ENCODE measurements around the gene NADSYN1. TPM values are rescaled to one million over a fixed set of nuclear protein-coding genes. Genes with fewer than 3 reads are reported as not detected.
"Not testable (repeated sequence)": the region's sequence is repeated elsewhere in the genome, so short reads cannot be mapped to it uniquely, and the experiment has no call there.

Gene NADSYN1
- total RNA-seq, 1 donor from 2014 or later = 67.7 TPM

- no peak for ATAC-seq
Observed at GRCh38 chr11:71527576-71528210, 74.7 kb downstream of the NADSYN1 start.

GRCh38 chr11:71530602-71531001, 77.6 kb downstream of the NADSYN1 start:
- ATAC-seq = no peak

- no peak for ATAC-seq
Observed at GRCh38 chr11:71532036-71532610, 79.1 kb downstream of the NADSYN1 start.

DNA sequence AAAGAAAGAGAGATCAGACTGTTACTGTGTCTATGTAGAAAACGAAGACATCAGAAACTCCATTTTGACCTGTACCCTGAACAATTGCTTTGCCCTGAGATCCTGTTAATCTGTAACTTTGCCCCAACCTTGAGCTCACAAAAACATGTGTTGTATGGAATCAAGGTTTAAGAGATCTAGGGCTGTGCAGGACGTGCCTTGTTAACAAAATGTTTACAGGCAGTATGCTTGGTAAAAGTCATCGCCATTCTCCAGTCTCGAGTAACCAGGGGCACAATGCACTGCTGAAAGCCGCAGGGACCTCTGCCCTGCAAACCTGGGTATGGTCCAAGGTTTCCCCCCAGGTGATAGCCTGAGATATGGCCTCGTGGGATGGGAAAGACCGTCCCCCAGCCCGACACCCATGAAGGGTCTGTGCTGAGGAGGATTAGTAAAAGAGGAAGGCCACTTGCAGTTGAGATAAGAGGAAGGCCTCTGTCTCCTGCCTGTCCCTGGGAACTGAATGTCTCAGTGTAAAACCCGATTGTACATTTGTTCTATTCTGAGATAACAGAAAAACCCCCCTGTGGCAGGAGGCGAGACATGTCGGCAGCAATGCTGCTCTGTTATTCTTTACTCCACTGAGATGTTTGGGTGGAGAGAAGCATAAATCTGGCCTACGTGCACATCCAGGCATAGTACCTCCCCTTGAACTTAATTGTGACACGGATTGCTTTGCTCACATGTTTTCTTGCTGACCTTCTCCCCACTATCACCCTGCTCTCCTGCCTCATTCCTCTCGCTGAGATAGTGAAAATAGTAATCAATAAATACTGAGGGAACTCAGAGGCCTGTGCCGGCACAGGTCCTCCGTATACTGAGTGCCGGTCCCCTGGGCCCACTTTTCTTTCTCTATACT, 82.0 kb downstream of the NADSYN1 start:
- not testable (repeated sequence) for ATAC-seq

DNA sequence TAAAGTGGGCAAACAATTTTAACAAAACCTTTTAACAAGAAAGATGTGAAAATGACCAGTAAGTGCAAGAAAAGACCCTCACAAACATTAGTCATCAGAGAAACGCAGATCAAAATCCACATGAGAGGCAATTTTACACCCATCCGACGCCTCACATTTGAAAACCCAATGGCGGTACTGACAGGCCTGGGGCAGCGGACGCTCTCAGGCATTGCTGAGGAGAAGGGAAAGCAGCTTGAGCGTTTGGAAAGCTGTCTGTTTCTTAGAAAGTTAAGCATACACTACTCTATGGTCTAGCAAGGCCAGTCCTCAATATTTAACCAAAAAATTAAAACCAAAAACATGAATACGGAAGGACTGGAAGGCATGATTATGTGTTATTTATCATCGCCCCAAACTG, 82.8 kb downstream of the NADSYN1 start:
- no peak for ATAC-seq

DNA sequence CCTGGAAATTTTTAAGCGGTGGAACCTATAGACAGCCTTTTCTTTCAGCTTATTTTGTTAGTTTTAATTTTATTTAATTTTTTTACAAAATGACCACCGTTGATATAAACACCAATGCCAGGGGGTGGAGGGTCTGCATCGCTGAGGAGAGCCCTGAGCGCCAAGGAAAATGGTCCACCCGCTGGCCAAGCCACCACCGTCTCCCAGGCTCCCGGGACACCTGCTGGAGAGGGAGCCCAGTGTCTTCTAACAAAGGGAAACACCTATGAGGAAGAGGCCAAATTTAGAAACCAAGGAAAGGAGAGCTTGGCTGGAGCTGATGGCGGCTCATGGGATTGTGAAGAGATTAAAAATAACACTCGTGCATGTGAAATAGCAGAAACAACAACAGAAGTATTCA, 84.5 kb downstream of the NADSYN1 start:
- ATAC-seq = no peak

GRCh38 chr11:71537977-71538665, 85.1 kb downstream of the NADSYN1 start, which contains the start of gene KRTAP5-8:
Gene KRTAP5-8, plus strand, starts transcription at chr11:71538025. Its CDS starts 31 bp downstream, at chr11:71538056.
- not testable (repeated sequence) for ATAC-seq

DNA sequence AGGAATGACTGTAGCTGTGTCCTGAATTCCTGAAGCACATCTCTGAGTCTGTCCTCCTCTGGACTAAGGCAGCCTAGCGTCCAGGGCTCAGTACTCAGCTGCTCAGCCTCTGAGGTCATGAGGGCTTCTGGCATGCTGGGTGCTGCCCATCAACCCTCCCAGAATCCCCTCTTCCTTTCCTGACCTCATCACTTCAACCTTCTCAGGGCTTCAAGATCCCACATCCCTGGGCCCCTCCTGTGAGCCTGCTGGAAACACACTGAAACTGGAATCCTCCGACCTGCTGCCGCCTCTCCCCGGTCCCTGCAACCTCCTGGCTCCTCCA, 85.6 kb downstream of the NADSYN1 start:
- no peak for ATAC-seq

DNA sequence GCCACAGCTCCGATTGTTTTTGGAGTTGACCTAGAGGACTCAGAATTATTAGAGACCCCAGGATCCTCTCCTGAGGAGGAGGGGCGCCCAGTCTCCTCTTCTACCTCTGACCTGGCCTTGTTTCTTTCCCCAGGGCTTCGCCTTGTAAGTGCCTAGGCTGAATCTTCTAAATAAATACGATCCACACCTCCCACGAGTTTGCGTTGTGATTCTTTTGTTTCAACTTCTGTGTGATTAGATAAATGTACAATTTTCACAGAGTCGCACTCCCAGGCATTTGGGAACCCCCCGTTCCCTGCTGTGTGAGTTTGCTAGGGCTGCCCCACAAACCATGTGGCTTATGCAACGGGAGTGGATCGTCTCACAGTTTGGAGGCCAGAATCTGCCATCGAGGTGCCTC, 86.0 kb downstream of the NADSYN1 start:
- ATAC-seq = no peak

GRCh38 chr11:71539971-71540370, 87.0 kb downstream of the NADSYN1 start:
- not testable (repeated sequence) for ATAC-seq

GRCh38 chr11:71540521-71541304, 87.7 kb downstream of the NADSYN1 start:
- not testable (repeated sequence) for ATAC-seq

GRCh38 chr11:71542382-71542781, 89.4 kb downstream of the NADSYN1 start:
- no peak for ATAC-seq

DNA sequence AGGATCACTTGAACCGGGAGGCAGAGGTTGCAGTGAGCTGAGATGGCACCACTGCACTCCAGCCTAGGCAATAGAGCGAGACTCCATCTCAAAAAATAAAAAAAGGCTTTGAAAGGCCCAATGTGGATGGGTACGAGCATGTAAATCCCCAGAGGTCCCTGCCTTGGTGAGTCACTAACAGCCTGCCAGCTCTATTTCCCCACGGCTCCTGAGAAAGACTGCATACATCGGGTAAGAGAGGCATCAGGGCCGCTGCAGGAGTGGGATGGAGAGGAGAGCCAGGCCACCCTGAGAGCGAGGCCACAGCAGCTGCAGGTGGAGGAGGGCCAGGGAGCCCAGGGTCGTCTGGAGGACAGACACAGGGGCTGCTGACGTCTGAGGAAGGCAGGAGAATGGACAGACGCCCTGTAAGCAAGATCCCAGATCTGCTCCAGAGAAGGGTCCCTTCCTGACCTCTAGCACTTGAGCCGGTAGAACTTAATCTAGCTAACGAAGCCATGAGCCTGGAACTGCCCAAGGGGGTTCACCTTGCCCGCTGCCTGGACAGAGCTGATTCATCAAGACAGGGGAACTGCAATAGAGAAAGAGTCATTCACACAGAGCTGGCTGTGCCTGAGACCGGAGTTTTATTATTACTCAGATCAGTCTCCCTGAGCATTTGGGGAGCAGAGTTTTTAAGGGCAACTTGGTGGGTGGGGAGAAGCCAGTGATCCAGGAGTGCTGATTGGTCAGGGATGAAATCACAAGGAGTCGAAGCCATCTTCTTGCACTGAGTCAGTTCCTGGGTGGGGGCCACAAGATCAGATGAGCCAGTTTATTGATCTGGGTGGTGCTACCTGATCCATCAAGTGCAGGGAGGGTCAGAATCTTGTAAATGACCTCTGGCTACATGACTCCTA, 90.1 kb downstream of the NADSYN1 start:
- no peak for ATAC-seq

GRCh38 chr11:71543866-71544265, 90.9 kb downstream of the NADSYN1 start:
- ATAC-seq = no peak

DNA sequence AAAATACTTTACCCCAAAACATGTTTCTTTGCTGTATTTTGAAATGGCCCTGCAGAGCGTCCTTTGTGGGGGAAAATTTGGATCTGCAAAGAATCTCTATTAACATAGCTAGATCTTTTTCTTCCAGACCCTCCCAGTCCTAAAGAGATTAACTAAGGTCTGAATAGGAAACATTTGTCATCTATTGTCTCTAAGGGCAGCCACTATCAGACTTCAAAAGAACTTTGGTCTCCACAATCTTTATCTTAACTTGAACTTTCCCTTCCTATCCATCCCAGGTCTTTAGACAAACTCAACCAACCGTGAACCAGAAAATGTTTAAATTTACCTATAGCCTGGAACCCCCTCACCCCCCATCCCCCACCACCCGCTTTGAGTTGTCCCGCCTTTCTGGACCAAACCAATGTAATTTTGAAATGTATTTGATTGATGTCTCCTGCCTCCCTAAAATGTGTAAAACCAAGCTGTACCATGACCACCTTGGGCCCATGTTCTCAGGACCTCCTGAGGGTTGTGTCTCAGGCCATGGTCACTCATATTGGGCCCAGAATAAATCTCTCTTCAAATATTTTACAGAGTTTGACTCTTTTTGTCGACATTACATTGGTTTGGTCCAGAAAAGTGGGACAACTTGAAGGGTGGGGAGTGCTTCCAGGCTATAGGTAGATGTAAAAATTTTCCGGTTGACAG, 91.7 kb downstream of the NADSYN1 start:
- ATAC-seq = no peak

DNA sequence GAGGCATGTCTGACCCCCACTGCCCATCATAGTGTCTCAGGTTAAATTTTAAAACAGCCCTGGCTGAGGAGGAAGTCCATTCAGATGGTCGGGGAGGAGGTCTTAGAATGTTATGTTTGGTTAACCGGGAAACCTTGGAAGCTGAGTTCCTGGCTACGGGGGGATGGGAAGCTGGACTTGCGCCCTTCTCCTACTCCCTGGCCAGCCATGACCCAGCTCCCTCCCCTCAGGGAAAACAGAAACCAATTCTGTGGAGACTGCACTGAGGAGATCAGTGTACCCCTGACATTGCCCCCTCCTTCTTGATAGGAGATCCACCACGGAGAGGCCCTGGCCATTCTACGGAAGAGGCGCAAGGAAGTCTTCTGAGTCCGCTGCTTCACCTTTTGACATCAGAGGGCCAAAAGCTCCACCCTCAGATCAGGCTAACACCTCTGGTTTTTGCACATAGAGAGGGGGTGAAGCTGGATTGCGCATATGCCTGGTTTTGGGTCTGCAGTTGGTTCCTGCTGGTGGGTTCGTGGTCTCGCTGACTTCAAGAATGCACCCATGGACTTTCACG, 92.5 kb downstream of the NADSYN1 start:
- no peak for ATAC-seq

DNA sequence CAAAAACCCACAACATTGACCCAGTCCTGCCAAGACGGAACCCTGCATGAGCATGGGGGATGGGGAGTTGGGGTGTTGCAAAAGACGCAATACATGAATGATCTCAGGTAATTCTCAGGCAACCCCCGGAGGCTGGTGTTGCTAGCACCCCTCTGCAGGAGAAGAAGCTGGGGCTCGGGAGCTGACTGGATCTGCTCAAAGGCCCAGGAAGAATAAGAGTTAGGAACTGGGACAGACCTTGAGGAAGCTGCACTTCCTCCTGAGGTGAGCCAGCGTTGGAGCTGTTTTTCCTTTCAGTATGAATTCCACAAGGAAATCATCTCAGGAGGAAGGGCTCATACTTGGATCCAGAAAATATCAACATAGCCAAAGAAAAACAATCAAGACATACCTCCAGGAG, 95.1 kb downstream of the NADSYN1 start, which contains the start of gene KRTAP5-9:
Gene KRTAP5-9, plus strand, starts transcription at position 301 of the 400 bp plus-strand sequence. CDS start 238 bp downstream, outside the sequence.
- no peak for ATAC-seq

DNA sequence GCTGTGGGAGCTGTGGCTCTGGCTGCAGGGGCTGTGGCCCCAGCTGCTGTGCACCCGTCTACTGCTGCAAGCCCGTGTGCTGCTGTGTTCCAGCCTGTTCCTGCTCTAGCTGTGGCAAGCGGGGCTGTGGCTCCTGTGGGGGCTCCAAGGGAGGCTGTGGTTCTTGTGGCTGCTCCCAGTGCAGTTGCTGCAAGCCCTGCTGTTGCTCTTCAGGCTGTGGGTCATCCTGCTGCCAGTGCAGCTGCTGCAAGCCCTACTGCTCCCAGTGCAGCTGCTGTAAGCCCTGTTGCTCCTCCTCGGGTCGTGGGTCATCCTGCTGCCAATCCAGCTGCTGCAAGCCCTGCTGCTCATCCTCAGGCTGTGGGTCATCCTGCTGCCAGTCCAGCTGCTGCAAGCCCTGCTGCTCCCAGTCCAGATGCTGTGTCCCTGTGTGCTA, 95.7 kb downstream of the NADSYN1 start:
- no peak for ATAC-seq

Data from esophagus mucosa (tissue), 1 donor.